T-helper 1 cell treated with Interleukin-12 subunit alpha and Interleukin-12 subunit beta and Interleukin-4 antibody, amounts not matched to agents 30 μg/mL and 1 μg/mL, for 36 hours (primary cell): Measurements from ENCODE around the gene PNMA8B.

ENCODE experiments used
- H3K27ac Mint-ChIP-seq: one replicate; pipeline ENCODE4 v1.8.0; 2021; ENCODE audit warnings: mild to moderate bottlenecking, mixed read lengths
- H3K27me3 Mint-ChIP-seq: one replicate; pipeline ENCODE4 v1.8.0; 2021; ENCODE audit warnings: low read depth, mixed read lengths
- H3K36me3 Mint-ChIP-seq: one replicate; pipeline ENCODE4 v1.8.0; 2021; ENCODE audit warnings: low read depth, mixed read lengths
- H3K4me1 Mint-ChIP-seq: one replicate; pipeline ENCODE4 v1.8.0; 2021; ENCODE audit warnings: low read depth, mixed read lengths
- H3K4me3 Mint-ChIP-seq: one replicate; pipeline ENCODE4 v1.8.0; 2021; ENCODE audit warnings: mild to moderate bottlenecking, moderate library complexity, mixed read lengths
- H3K9me3 Mint-ChIP-seq: one replicate; pipeline ENCODE4 v1.8.0; 2021; ENCODE audit warnings: mixed read lengths

PNMA8B gene

GRCh38 chr19:46446021-46446420 lies 49.6 kb downstream of the PNMA8B start:
- Mint-ChIP-seq H3K27ac (no peak overlapping the region), H3K4me3 (no peak overlapping the region), H3K36me3 (no peaks in the 10 kb centered on the region), H3K4me1 (no peaks in the 10 kb centered on the region), H3K27me3 (no peaks in the 10 kb centered on the region), H3K9me3 (peaks cover 7% of the 10 kb centered on the region)

- Mint-ChIP-seq H3K9me3 (no peaks in the 10 kb centered on the region), H3K4me3 (no peak overlapping the region), H3K36me3 (no peaks in the 10 kb centered on the region), H3K4me1 (no peaks in the 10 kb centered on the region), H3K27ac (no peak overlapping the region), H3K27me3 (no peaks in the 10 kb centered on the region)
Observed at GRCh38 chr19:46442808-46443450, 52.7 kb downstream of the PNMA8B start.

GRCh38 chr19:46441866-46442265 lies 53.8 kb downstream of the PNMA8B start:
- Mint-ChIP-seq H3K27ac (no peak overlapping the region), H3K9me3 (no peaks in the 10 kb centered on the region), H3K36me3 (no peaks in the 10 kb centered on the region), H3K27me3 (no peaks in the 10 kb centered on the region), H3K4me3 (no peak overlapping the region), H3K4me1 (no peaks in the 10 kb centered on the region)
